ENCODE measurements around the gene PEX5L. TPM values are rescaled to one million over a fixed set of nuclear protein-coding genes. Genes with fewer than 3 reads are reported as not detected.

Gene PEX5L
- total and polyA plus RNA-seq, 10 of the 15 experiments (the other 5 are each of a cell fraction or from before 2014, with no cell fraction given) = 0.11 to 17.0 (median 0.50) TPM

DNA sequence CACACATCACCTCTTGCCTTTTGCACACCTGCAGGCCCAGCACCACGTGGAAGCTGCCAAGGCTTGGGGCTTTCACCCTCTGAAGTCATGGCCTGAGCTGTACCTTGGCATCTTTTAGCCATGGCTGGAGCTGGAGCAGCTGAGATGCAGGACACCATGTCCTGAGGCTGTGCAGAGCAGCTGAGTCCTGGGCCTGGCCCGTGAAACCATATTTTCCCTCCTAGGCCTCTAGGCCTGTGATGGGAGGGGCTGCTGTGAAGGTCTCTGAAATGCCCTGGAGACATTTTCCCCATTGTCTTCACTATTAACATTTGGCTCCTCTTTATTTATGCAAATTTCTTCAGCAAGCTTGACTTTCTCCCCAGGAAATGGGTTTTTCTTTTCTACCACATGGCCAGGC lies 41.9 kb upstream of the PEX5L start:
- H3K9me3 ChIP-seq (replicated peaks; ENCODE audit: control insufficient read depth, insufficient read depth, low read length) = no peaks in the 10 kb centered on the region
- H3K4me3 ChIP-seq = no peak overlapping the region
- WGBS (ENCODE audit: insufficient coverage, insufficient replicate concordance, low lambda C conversion rate, missing lambda C conversion rate) = 3% methylated on average over 2 of the region's 2 CpGs
- H3K4me1 ChIP-seq (ENCODE audit: control insufficient read depth, insufficient read depth, low read length) = no peaks in the 10 kb centered on the region
- intact Hi-C loops (cut with micrococcal nuclease; ENCODE audit: unreplicated experiment) (no loop called here), in situ Hi-C loops (cut with MboI) (no loop called here)
- H3K27ac ChIP-seq (ENCODE audit: control insufficient read depth, insufficient read depth) = no peak overlapping the region
- H3K79me2 ChIP-seq (ENCODE audit: control insufficient read depth, insufficient read depth, low read length) = no peaks in the 10 kb centered on the region
- H3K9ac ChIP-seq (ENCODE audit: control insufficient read depth, insufficient read depth, low read length) = no peak overlapping the region
- CTCF ChIA-PET = no interaction called here
- TF ChIP-seq HSF1 (IDR thresholded peaks at IDR 0.05; ENCODE audit: low read depth, low read length) (no peak), STAT3 (IDR thresholded peaks at IDR 0.05; ENCODE audit: low read depth, low read length) (no peak), CUX1 (IDR thresholded peaks at IDR 0.05; ENCODE audit: insufficient replicate concordance, low read depth, low read length) (no peak), MEF2B (IDR thresholded peaks at IDR 0.05; ENCODE audit: partially characterized antibody, poor library complexity, severe bottlenecking) (no peak), HDGF (IDR thresholded peaks at IDR 0.05) (no peak), ZSCAN29 (IDR thresholded peaks at IDR 0.05) (no peak), WRNIP1 (IDR thresholded peaks at IDR 0.05; ENCODE audit: borderline replicate concordance, low read depth, low read length) (no peak), HCFC1 (IDR thresholded peaks at IDR 0.05; ENCODE audit: low read length) (no peak), POU2F2 (IDR thresholded peaks at IDR 0.05; ENCODE audit: borderline replicate concordance, low read depth, low read length) (no peak), BCL11A (IDR thresholded peaks at IDR 0.05; ENCODE audit: low read depth, low read length) (no peak)
- H2AFZ ChIP-seq (ENCODE audit: control insufficient read depth, low read depth, low read length) = no peak overlapping the region
- H3K27me3 ChIP-seq (replicated peaks in 1 of 2; ENCODE audit: control insufficient read depth in 2 of 2, insufficient read depth in 2 of 2, low read length in 1 of 2) = no peaks in the 10 kb centered on the region
- no peaks in the 10 kb centered on the region for H4K20me1 ChIP-seq (ENCODE audit: control insufficient read depth, insufficient read depth)
- BruUV-seq (replicated peaks) = no TSS peak
- FAIRE-seq (no peak), DNase-seq (ENCODE audit: low read depth, low spot score) (no peak), ATAC-seq (no peak)
- no peak overlapping the region for H3K4me2 ChIP-seq (ENCODE audit: control insufficient read depth, insufficient read depth)
- POLR2A ChIA-PET = no interaction called here
- RAD21 ChIA-PET (ENCODE audit: unreplicated experiment) = no interaction called here
- SMC1A ChIA-PET (ENCODE audit: uncharacterized antibody, unreplicated experiment) = interaction anchor here (0.6 kb wide), 1 partner anchor 103 kb away, joined by 3 read pairs; no protein-coding TSS in a partner anchor
- no peaks in the 10 kb centered on the region for H3K36me3 ChIP-seq (ENCODE audit: control insufficient read depth in 2 of 2, insufficient read depth in 2 of 2, low read length in 1 of 2)
